ENCODE data around the gene TEX26. TPM values are rescaled to one million over a fixed set of nuclear protein-coding genes. Genes with fewer than 3 reads are reported as not detected.

TEX26 gene
- total RNA-seq (not detected), polyA plus RNA-seq (under 1 TPM; 0.08 to 0.31 TPM)

DNA sequence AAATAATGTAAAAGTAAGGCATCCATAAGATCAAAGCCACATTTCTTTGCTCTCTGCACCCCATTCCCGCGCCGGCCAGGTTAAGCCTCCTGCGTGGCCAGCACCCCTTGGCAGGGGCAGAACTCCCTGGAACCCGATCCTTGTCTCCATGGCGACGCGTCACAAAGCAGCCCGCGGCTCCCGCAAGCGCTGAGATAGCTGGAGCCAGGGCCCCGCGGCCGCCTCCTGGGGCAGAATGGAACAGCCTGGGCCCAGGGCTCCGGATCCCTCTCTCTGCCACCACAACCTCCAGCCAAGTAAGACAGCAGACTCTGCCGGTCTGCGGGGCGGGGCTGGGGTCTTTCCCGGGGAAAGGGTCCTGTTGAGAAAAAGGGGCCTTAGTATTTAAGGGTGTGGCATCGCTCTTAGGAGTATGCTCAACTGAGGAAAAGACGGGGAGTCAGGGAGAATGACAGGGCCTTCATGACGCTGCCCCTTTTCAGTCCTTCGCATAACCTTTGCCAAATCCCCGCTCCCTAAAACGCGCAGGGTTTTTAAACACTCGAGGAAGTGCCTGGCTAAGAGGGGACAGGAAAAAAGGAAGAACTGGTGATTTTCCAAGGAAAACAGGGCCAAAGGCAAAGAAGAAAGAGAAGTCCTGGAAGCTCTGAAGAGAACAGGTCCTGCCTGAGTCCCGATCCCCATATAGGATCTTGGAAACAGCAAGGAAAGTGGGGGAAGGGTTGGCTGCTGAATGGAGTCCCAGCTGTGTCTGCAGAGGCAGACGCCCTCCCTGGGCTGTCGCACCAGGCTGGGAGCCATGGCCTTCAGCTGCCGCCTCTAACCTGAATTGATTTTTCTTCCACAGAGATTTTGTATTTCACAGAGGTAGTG lies at the start of gene TEX26:
Gene TEX26, plus strand, starts transcription at position 176 of the 873 bp plus-strand sequence. Its CDS starts 60 bp downstream, at position 236.
- H3K36me3 ChIP-seq (ENCODE audit: control insufficient read depth in 4 of 4, insufficient read depth in 3 of 4, low read depth in 1 of 4, low read length in 3 of 4) = no peaks in the 10 kb centered on the region
- no peak for DNase-seq (ENCODE audit: low spot score)
- peaks cover 0 to 3% (median 0%) of the 10 kb centered on the region in 4 donors for H3K9me3 ChIP-seq (ENCODE audit: control insufficient read depth in 4 of 4, low read length in 3 of 4)
- H3K9ac ChIP-seq (ENCODE audit: low read depth in 1 of 2, low read length in 2 of 2) = no peak within 1 kb of the TSS
- H3K4me3 ChIP-seq (ENCODE audit: low read depth in 1 of 3, low read length in 3 of 3) = no peak within 1 kb of the TSS
- H3K27me3 ChIP-seq (ENCODE audit: control insufficient read depth in 4 of 4, insufficient read depth in 4 of 4, low read length in 3 of 4) = peaks cover 0 to 15% (median 0%) of the 10 kb centered on the region in 4 donors
- no peaks in the 10 kb centered on the region for H3K4me1 ChIP-seq (ENCODE audit: control insufficient read depth in 4 of 4, insufficient read depth in 4 of 4, low read length in 3 of 4)
- H3K27ac ChIP-seq (ENCODE audit: low read depth in 1 of 2, low read length in 2 of 2) = no peak within 1 kb of the TSS
- WGBS = 35% methylated on average over 32 of the region's 32 CpGs
- TF ChIP-seq NR2F2 (IDR thresholded peaks at IDR 0.05) (no peak), FOXA1 (IDR thresholded peaks at IDR 0.05) (no peak), EGR1 (IDR thresholded peaks at IDR 0.05; ENCODE audit: low read depth in 2 of 2) (no peak), HNF4G (IDR thresholded peaks at IDR 0.05) (no peak), HNF4A (conservative IDR thresholded peaks at IDR 0.05) (no peak), RAD21 (IDR thresholded peaks at IDR 0.05) (no peak), RXRA (IDR thresholded peaks at IDR 0.05) (no peak), FOXA2 (IDR thresholded peaks at IDR 0.05) (no peak)
- TF ChIP-seq, protein P1, sequence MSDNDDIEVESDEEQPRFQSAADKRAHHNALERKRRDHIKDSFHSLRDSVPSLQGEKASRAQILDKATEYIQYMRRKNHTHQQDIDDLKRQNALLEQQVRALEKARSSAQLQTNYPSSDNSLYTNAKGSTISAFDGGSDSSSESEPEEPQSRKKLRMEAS (IDR thresholded peaks at IDR 0.05) = no peak
- TF ChIP-seq, protein P2, sequence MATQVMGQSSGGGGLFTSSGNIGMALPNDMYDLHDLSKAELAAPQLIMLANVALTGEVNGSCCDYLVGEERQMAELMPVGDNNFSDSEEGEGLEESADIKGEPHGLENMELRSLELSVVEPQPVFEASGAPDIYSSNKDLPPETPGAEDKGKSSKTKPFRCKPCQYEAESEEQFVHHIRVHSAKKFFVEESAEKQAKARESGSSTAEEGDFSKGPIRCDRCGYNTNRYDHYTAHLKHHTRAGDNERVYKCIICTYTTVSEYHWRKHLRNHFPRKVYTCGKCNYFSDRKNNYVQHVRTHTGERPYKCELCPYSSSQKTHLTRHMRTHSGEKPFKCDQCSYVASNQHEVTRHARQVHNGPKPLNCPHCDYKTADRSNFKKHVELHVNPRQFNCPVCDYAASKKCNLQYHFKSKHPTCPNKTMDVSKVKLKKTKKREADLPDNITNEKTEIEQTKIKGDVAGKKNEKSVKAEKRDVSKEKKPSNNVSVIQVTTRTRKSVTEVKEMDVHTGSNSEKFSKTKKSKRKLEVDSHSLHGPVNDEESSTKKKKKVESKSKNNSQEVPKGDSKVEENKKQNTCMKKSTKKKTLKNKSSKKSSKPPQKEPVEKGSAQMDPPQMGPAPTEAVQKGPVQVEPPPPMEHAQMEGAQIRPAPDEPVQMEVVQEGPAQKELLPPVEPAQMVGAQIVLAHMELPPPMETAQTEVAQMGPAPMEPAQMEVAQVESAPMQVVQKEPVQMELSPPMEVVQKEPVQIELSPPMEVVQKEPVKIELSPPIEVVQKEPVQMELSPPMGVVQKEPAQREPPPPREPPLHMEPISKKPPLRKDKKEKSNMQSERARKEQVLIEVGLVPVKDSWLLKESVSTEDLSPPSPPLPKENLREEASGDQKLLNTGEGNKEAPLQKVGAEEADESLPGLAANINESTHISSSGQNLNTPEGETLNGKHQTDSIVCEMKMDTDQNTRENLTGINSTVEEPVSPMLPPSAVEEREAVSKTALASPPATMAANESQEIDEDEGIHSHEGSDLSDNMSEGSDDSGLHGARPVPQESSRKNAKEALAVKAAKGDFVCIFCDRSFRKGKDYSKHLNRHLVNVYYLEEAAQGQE (IDR thresholded peaks at IDR 0.05) = no peak
- TF ChIP-seq, protein P3, sequence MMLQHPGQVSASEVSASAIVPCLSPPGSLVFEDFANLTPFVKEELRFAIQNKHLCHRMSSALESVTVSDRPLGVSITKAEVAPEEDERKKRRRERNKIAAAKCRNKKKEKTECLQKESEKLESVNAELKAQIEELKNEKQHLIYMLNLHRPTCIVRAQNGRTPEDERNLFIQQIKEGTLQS (IDR thresholded peaks at IDR 0.05) = no peak
- TF ChIP-seq, protein P4, sequence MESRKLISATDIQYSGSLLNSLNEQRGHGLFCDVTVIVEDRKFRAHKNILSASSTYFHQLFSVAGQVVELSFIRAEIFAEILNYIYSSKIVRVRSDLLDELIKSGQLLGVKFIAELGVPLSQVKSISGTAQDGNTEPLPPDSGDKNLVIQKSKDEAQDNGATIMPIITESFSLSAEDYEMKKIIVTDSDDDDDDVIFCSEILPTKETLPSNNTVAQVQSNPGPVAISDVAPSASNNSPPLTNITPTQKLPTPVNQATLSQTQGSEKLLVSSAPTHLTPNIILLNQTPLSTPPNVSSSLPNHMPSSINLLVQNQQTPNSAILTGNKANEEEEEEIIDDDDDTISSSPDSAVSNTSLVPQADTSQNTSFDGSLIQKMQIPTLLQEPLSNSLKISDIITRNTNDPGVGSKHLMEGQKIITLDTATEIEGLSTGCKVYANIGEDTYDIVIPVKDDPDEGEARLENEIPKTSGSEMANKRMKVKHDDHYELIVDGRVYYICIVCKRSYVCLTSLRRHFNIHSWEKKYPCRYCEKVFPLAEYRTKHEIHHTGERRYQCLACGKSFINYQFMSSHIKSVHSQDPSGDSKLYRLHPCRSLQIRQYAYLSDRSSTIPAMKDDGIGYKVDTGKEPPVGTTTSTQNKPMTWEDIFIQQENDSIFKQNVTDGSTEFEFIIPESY (IDR thresholded peaks at IDR 0.05) = no peak

DNA sequence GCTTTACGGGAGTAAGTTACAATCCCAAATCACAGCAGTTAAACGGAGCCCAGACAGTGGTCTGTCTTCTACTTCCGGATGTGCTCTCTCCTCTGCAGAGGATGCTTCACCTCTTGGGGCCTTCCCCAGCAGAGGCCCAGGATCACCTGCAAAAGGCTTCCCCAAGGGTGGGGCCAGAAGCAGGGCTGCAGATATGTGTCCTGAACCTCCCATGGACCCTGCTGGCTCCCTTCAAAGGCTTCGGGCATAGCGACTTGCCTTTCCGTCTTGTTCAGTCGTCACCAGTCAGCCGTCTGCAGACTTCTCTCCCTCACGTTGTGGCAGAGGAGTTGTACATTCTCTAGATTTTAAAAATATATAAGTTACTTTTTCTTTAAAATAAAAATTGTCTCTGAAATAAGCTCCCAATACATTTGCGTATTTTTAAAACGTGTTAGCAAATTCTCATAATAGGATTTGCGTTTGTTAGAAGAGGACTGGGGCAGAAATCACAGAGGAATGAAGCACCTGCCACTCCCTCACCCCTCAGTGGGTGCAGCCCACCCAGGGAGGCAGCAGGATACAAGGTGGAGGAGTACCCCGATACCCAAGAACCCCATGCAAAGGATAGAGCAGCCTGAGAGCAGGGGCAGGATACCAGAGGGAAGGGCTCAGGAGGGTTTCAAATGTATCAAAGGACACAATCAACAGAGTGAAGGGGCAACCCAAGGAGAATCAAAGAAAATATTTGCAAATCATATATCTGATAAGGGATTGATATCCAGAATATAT lies 49.3 kb upstream of the TEX26 start:
- no peaks in the 10 kb centered on the region for H3K27me3 ChIP-seq (ENCODE audit: control insufficient read depth in 4 of 4, insufficient read depth in 4 of 4, low read length in 3 of 4)
- H3K9ac ChIP-seq (ENCODE audit: low read depth in 1 of 2, low read length in 2 of 2) = no peak overlapping the region
- WGBS = 78% methylated on average over 13 of the region's 13 CpGs
- H3K4me1 ChIP-seq (ENCODE audit: control insufficient read depth in 4 of 4, insufficient read depth in 4 of 4, low read length in 3 of 4) = no peaks in the 10 kb centered on the region
- H3K36me3 ChIP-seq (ENCODE audit: control insufficient read depth in 4 of 4, insufficient read depth in 3 of 4, low read depth in 1 of 4, low read length in 3 of 4) = no peaks in the 10 kb centered on the region
- peaks cover 0 to 4% (median 0%) of the 10 kb centered on the region in 4 donors for H3K9me3 ChIP-seq (ENCODE audit: control insufficient read depth in 4 of 4, low read length in 3 of 4)
- TF ChIP-seq YY1 (IDR thresholded peaks at IDR 0.05) = no peak
- DNase-seq (ENCODE audit: low spot score) = no peak
- no peak overlapping the region for H3K27ac ChIP-seq (ENCODE audit: low read depth in 1 of 2, low read length in 2 of 2)
- H3K4me3 ChIP-seq (ENCODE audit: low read depth in 1 of 3, low read length in 3 of 3) = no peak overlapping the region

All from liver (tissue), 9 donors.